ENCODE measurements around the gene STX1B. TPM values are rescaled to one million over a fixed set of nuclear protein-coding genes. Genes with fewer than 3 reads are reported as not detected.

STX1B gene
- total RNA-seq, 1 experiment from 2014 or later: 15.9 TPM

- ChIA-PET POLR2A (interaction anchor here (0.6 to 2.2 kb wide), 3 partner anchors 61 to 476 kb away, joined by 3 to 4 read pairs (median 4); partner anchors contain the start of gene KAT8), CTCF (interaction anchor here (0.5 to 5.1 kb wide), 7 partner anchors 14 to 159 kb away, joined by 3 to 83 read pairs (median 4); partner anchors contain the start of gene STX1B)
- TF ChIP-seq TEAD1 (CRISPR knock-in tag; IDR thresholded peaks at IDR 0.05) (no peak), NR1H2 (CRISPR knock-in tag; IDR thresholded peaks at IDR 0.05) (no peak), ZNF232 (CRISPR knock-in tag; IDR thresholded peaks at IDR 0.05) (no peak), MAX (CRISPR knock-in tag; IDR thresholded peaks at IDR 0.05) (no peak), OVOL2 (CRISPR knock-in tag; IDR thresholded peaks at IDR 0.05; ENCODE audit: borderline replicate concordance) (no peak), SMAD4 (CRISPR knock-in tag; IDR thresholded peaks at IDR 0.05) (no peak), ZSCAN18 (CRISPR knock-in tag; IDR thresholded peaks at IDR 0.05) (no peak), HMGA2 (CRISPR knock-in tag; IDR thresholded peaks at IDR 0.05) (no peak), ARID4B (CRISPR knock-in tag; IDR thresholded peaks at IDR 0.05; ENCODE audit: borderline replicate concordance) (no peak), FOXP4 (CRISPR knock-in tag; IDR thresholded peaks at IDR 0.05) (no peak), ZNF425 (CRISPR knock-in tag; conservative IDR thresholded peaks at IDR 0.05) (no peak), E2F5 (CRISPR knock-in tag; IDR thresholded peaks at IDR 0.05) (no peak), JUN (CRISPR knock-in tag; IDR thresholded peaks at IDR 0.05) (no peak), SMAD3 (CRISPR knock-in tag; IDR thresholded peaks at IDR 0.05; ENCODE audit: borderline replicate concordance) (no peak), NFYB (CRISPR knock-in tag; conservative IDR thresholded peaks at IDR 0.05; ENCODE audit: low read depth) (no peak), ESRRA (CRISPR knock-in tag; IDR thresholded peaks at IDR 0.05; ENCODE audit: borderline replicate concordance) (no peak), TCF7 (CRISPR knock-in tag; IDR thresholded peaks at IDR 0.05; ENCODE audit: low read depth) (no peak)
- Mint-ChIP-seq H3K9me3 (no peaks in the 10 kb centered on the region), H3K27me3 (ENCODE audit: low read depth) (no peaks in the 10 kb centered on the region), H3K4me3 (no peak overlapping the region), H3K4me1 (peaks cover 6% of the 10 kb centered on the region), H3K27ac (no peak overlapping the region), H3K36me3 (peaks cover 18% of the 10 kb centered on the region)
- DNase-seq (ENCODE audit: low spot score) (no peak), ATAC-seq (no peak)
Observed at GRCh38 chr16:30982548-30983288, 27.7 kb downstream of the STX1B start.

Measured in WTC11 (cell line).